ENCODE results near the gene SCTR.

SCTR gene

GRCh38 chr2:119474371-119475224 lies 49.7 kb downstream of the SCTR start:
- no peak for DNase-seq (ENCODE audit: low read depth)

GRCh38 chr2:119473621-119474370 lies 50.5 kb downstream of the SCTR start:
- DNase-seq (ENCODE audit: low read depth), result no peak

GRCh38 chr2:119472749-119473148 lies 51.5 kb downstream of the SCTR start:
- no peak for DNase-seq (ENCODE audit: low read depth)

- no peak for DNase-seq (ENCODE audit: low read depth)
Measured at GRCh38 chr2:119469661-119470297, 54.5 kb downstream of the SCTR start.

GRCh38 chr2:119469131-119469530 lies 55.2 kb downstream of the SCTR start:
- DNase-seq (ENCODE audit: low read depth), result no peak

GRCh38 chr2:119468154-119468955 lies 55.9 kb downstream of the SCTR start:
- DNase-seq (ENCODE audit: low read depth), result no peak

GRCh38 chr2:119466373-119466772 lies 57.9 kb downstream of the SCTR start:
- no peak for DNase-seq (ENCODE audit: low read depth)

- no peak for DNase-seq (ENCODE audit: low read depth)
Measured at GRCh38 chr2:119465687-119466086, 58.6 kb downstream of the SCTR start.

GRCh38 chr2:119464981-119465380 lies 59.3 kb downstream of the SCTR start:
- no peak for DNase-seq (ENCODE audit: low read depth)

- no peak for DNase-seq (ENCODE audit: low read depth)
Measured at GRCh38 chr2:119463990-119464389, 60.3 kb downstream of the SCTR start.

- DNase-seq (ENCODE audit: low read depth), result no peak
Measured at GRCh38 chr2:119463136-119463535, 61.1 kb downstream of the SCTR start.

GRCh38 chr2:119462574-119462973 lies 61.7 kb downstream of the SCTR start:
- DNase-seq (ENCODE audit: low read depth), result no peak

- DNase-seq (ENCODE audit: low read depth), result no peak
Measured at GRCh38 chr2:119461811-119462210, 62.5 kb downstream of the SCTR start.

- DNase-seq (ENCODE audit: low read depth), result no peak
Measured at GRCh38 chr2:119460076-119460475, 64.2 kb downstream of the SCTR start.

- no peak for DNase-seq (ENCODE audit: low read depth)
Measured at GRCh38 chr2:119455066-119455718, 69.1 kb downstream of the SCTR start.

- no peak for DNase-seq (ENCODE audit: low read depth)
Measured at GRCh38 chr2:119453972-119454593, 70.2 kb downstream of the SCTR start.

GRCh38 chr2:119451336-119452050 lies 72.8 kb downstream of the SCTR start:
- DNase-seq (ENCODE audit: low read depth), result no peak

GRCh38 chr2:119449521-119449920 lies 74.8 kb downstream of the SCTR start:
- DNase-seq (ENCODE audit: low read depth), result no peak

- no peak for DNase-seq (ENCODE audit: low read depth)
Measured at GRCh38 chr2:119448427-119449141, 75.7 kb downstream of the SCTR start.

GRCh38 chr2:119446037-119446436 lies 78.2 kb downstream of the SCTR start:
- DNase-seq (ENCODE audit: low read depth), result no peak
